Endothelial cell of umbilical vein (primary cell): ENCODE results near the gene NDUFA8.

ENCODE experiments used
- CTCF ChIP-seq, 2 donors: IDR thresholded peaks; 1 replicate in 1 of 2; 2 replicates in 1 of 2; pipeline ENCODE4 v1.5.1; 2011; ENCODE audit warnings: low read length in 2 of 2, mild to moderate bottlenecking in 2 of 2, moderate library complexity in 2 of 2, control low read depth in 1 of 2, inconsistent platforms in 1 of 2, low read depth in 1 of 2; ENCODE audit not compliant: insufficient read depth in 1 of 2; ENCODE audit errors: extremely low read depth in 1 of 2
- EZH2 ChIP-seq: IDR thresholded peaks from 2 replicates; pipeline ENCODE4 v1.6.1; 2012; ENCODE audit warnings: borderline replicate concordance, low read depth, mild to moderate bottlenecking, moderate library complexity, low read length, inconsistent platforms; ENCODE audit not compliant: severe bottlenecking
- FOS ChIP-seq: IDR thresholded peaks from 2 replicates; pipeline ENCODE4 v1.6.1; 2011; ENCODE audit warnings: mild to moderate bottlenecking, low read length, moderate library complexity, borderline replicate concordance; ENCODE audit not compliant: insufficient read depth
- MAX ChIP-seq: IDR thresholded peaks from 2 replicates; pipeline ENCODE4 v1.6.1; 2011; ENCODE audit not compliant: insufficient read depth, insufficient read length
- MYC ChIP-seq: IDR thresholded peaks from one replicate; pipeline ENCODE4 v1.6.1; 2011; ENCODE audit warnings: mild to moderate bottlenecking, low read depth, low read length
- POLR2A ChIP-seq: IDR thresholded peaks from 2 replicates; pipeline ENCODE4 v1.6.1; 2012; ENCODE audit warnings: low read depth, mild to moderate bottlenecking, control low read depth, low read length
- POLR2AphosphoS5 ChIP-seq: IDR thresholded peaks from 2 replicates; pipeline ENCODE4 v1.6.1; 2012; ENCODE audit warnings: low read depth, mild to moderate bottlenecking, control low read depth, low read length, moderate library complexity; ENCODE audit not compliant: insufficient read depth

GRCh38 chr9:122186301-122186700 lies 26.7 kb upstream of the NDUFA8 start:
- no peak for TF ChIP-seq EZH2
- no peak for TF ChIP-seq POLR2AphosphoS5
- TF ChIP-seq MYC = no peak
- TF ChIP-seq CTCF (IDR thresholded peaks at IDR 0.05; ENCODE audit: extremely low read depth in 1 of 2, insufficient read depth in 1 of 2, low read depth in 1 of 2, low read length in 2 of 2) = no peak
- no peak for TF ChIP-seq POLR2A
- no peak for TF ChIP-seq FOS
- no peak for TF ChIP-seq MAX
